ENCODE results near the gene FAT3.

FAT3 gene

DNA sequence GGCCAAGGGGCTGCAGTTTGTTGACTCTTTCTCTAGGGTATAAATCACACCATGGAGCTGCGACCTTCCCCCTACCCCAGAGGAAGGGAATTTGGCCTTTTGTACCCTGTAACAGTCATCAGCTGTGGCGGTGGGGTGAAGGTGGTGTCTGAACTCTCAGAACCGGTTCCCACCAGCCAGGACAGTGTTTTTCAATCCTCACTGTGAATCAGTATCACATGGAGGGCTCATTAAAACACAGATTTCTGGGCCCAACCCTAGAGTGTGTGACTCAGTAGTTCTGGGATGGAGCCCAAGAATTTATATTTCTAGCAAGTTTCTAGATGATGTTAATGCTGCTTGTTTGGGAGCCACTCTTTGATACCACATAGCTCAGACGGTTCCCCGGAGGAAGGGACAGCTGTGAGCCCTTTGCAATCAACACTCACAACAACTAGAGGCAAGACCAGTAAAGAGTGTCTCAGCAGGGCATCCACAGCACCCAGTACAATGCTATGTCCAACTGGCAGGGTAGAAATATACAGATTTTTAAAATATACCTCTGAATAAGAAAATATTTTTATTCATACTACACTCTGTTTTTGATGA lies 43.9 kb upstream of the FAT3 start:
- Histone ChIP-seq H3K4me3 (replicated peaks; ENCODE audit: insufficient read depth, low read length) (no peak overlapping the region), H3K27ac (replicated peaks) (no peak overlapping the region), H3K27me3 (ENCODE audit: insufficient read depth, poor library complexity, severe bottlenecking) (no peaks in the 10 kb centered on the region)
- DNase-seq (ENCODE audit: low read depth in 1 of 2, low spot score in 1 of 2): no peak
- TF ChIP-seq, protein P1, sequence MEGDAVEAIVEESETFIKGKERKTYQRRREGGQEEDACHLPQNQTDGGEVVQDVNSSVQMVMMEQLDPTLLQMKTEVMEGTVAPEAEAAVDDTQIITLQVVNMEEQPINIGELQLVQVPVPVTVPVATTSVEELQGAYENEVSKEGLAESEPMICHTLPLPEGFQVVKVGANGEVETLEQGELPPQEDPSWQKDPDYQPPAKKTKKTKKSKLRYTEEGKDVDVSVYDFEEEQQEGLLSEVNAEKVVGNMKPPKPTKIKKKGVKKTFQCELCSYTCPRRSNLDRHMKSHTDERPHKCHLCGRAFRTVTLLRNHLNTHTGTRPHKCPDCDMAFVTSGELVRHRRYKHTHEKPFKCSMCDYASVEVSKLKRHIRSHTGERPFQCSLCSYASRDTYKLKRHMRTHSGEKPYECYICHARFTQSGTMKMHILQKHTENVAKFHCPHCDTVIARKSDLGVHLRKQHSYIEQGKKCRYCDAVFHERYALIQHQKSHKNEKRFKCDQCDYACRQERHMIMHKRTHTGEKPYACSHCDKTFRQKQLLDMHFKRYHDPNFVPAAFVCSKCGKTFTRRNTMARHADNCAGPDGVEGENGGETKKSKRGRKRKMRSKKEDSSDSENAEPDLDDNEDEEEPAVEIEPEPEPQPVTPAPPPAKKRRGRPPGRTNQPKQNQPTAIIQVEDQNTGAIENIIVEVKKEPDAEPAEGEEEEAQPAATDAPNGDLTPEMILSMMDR (IDR thresholded peaks at IDR 0.05; ENCODE audit: insufficient read depth, low read length): no peak
- TF ChIP-seq SPI1 (IDR thresholded peaks at IDR 0.05; ENCODE audit: borderline replicate concordance, low read depth): no peak
- no peak for TF ChIP-seq GABPA (IDR thresholded peaks at IDR 0.05; ENCODE audit: low read depth)
- TF ChIP-seq POLR2AphosphoS5 (IDR thresholded peaks at IDR 0.05; ENCODE audit: low read depth): no peak
- TF ChIP-seq, protein P2, sequence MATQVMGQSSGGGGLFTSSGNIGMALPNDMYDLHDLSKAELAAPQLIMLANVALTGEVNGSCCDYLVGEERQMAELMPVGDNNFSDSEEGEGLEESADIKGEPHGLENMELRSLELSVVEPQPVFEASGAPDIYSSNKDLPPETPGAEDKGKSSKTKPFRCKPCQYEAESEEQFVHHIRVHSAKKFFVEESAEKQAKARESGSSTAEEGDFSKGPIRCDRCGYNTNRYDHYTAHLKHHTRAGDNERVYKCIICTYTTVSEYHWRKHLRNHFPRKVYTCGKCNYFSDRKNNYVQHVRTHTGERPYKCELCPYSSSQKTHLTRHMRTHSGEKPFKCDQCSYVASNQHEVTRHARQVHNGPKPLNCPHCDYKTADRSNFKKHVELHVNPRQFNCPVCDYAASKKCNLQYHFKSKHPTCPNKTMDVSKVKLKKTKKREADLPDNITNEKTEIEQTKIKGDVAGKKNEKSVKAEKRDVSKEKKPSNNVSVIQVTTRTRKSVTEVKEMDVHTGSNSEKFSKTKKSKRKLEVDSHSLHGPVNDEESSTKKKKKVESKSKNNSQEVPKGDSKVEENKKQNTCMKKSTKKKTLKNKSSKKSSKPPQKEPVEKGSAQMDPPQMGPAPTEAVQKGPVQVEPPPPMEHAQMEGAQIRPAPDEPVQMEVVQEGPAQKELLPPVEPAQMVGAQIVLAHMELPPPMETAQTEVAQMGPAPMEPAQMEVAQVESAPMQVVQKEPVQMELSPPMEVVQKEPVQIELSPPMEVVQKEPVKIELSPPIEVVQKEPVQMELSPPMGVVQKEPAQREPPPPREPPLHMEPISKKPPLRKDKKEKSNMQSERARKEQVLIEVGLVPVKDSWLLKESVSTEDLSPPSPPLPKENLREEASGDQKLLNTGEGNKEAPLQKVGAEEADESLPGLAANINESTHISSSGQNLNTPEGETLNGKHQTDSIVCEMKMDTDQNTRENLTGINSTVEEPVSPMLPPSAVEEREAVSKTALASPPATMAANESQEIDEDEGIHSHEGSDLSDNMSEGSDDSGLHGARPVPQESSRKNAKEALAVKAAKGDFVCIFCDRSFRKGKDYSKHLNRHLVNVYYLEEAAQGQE (IDR thresholded peaks at IDR 0.05; ENCODE audit: insufficient replicate concordance, low read depth): no peak

DNA sequence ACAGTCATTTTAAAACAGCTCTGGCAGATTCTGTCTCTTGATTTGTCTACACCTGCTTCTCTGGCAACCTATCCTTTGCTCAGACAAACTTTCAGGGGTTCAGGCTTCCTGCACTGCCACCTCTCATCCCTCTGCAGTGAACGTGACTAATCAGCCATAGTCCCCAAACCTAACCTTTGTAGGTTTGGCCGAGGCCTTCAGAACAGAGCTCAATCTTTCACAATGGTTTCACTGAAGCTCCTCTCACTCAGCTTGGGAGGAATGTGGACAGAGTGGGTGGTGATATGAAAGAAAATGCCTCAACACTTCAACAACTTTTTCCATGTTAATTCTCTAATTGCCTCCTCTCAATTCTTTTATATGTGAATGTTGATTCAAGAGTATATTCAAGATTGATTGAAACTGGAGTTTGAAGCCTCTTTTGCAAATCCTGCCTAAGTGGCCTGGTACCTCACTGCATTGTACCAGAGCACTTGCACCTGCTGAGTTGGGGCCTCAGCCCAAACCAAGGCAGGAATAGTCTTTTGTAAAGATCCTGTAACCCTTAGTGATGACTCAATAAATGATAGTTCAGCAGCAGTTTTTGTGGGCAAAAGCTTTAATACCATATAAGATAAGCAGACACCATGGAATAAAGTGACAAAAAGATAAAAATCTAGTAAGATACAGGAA lies 33.9 kb upstream of the FAT3 start:
- no peak overlapping the region for H3K27ac ChIP-seq (replicated peaks)
- DNase-seq (ENCODE audit: low read depth in 1 of 2, low spot score in 1 of 2): no peak
- H3K4me3 ChIP-seq (replicated peaks; ENCODE audit: insufficient read depth, low read length): no peak overlapping the region
- TF ChIP-seq GABPA (IDR thresholded peaks at IDR 0.05; ENCODE audit: low read depth) (no peak), SPI1 (IDR thresholded peaks at IDR 0.05; ENCODE audit: borderline replicate concordance, low read depth) (no peak), POLR2AphosphoS5 (IDR thresholded peaks at IDR 0.05; ENCODE audit: low read depth) (no peak)
- TF ChIP-seq, protein P2 (IDR thresholded peaks at IDR 0.05; ENCODE audit: insufficient replicate concordance, low read depth): no peak
- TF ChIP-seq, protein P1 (IDR thresholded peaks at IDR 0.05; ENCODE audit: insufficient read depth, low read length): no peak
- no peaks in the 10 kb centered on the region for H3K27me3 ChIP-seq (ENCODE audit: insufficient read depth, poor library complexity, severe bottlenecking)

DNA sequence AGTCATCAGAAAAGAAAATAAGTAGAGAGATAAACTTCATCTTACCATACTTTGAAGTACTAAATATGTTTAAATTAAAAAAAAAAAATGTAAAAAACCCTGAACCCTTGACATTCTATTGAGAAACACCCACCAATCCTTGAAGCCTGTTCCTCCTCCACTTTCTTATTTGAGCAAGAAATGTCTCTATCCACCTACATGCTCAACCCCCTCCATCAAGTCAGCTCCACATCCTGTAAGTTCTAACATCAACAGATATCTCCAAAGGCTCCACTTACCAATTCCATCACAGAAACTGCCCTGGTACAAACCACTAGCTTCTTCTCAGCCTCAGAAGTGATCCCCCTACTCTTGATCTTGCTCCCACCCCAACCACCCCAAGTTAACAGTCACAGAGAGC lies 32.5 kb upstream of the FAT3 start:
- Histone ChIP-seq H3K27me3 (ENCODE audit: insufficient read depth, poor library complexity, severe bottlenecking) (no peaks in the 10 kb centered on the region), H3K27ac (replicated peaks) (no peak overlapping the region), H3K4me3 (replicated peaks; ENCODE audit: insufficient read depth, low read length) (no peak overlapping the region)
- no peak for DNase-seq (ENCODE audit: low read depth in 1 of 2, low spot score in 1 of 2)
- TF ChIP-seq SPI1 (IDR thresholded peaks at IDR 0.05; ENCODE audit: borderline replicate concordance, low read depth) (no peak), POLR2AphosphoS5 (IDR thresholded peaks at IDR 0.05; ENCODE audit: low read depth) (no peak), GABPA (IDR thresholded peaks at IDR 0.05; ENCODE audit: low read depth) (no peak)
- TF ChIP-seq, protein P2 (IDR thresholded peaks at IDR 0.05; ENCODE audit: insufficient replicate concordance, low read depth): no peak
- TF ChIP-seq, protein P1 (IDR thresholded peaks at IDR 0.05; ENCODE audit: insufficient read depth, low read length): no peak
